B cell (primary cell): ENCODE results near the gene ARRDC1.

ENCODE experiments used
- CTCF ChIP-seq: fragments of 200-600 bp; IDR thresholded peaks from one replicate; pipeline ENCODE4 v1.8.0; 2022; ENCODE audit warnings: antibody characterized with exemption, mild to moderate bottlenecking
- EZH2 ChIP-seq: IDR thresholded peaks from 2 replicates; pipeline ENCODE4 v1.6.1; 2012; ENCODE audit warnings: borderline replicate concordance, low read depth, mild to moderate bottlenecking, moderate library complexity, low read length; ENCODE audit not compliant: insufficient read depth, poor library complexity, severe bottlenecking

DNA sequence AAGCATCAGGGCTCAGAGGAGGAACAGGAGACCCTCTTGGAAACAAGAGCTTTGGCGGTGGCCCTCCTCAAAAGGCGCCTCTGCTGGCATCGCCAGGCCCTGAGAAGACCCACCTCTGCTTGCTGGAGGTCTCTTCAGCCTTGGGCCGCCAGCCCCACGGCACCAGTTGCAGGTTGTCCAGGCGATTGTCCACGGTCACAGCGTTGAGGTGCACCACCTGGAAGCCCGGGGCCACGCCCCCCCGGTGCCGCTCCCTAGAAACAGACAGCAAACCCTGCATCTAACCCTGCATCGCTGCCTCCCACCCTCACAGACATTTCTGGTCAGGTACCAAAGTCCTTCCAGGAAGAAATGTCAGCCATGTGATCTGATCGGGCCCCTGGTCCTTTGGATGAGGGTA lies 18.6 kb upstream of the ARRDC1 start:
- no peak for TF ChIP-seq EZH2
- no peak for TF ChIP-seq CTCF
